GM18870 (cell line): ENCODE results near the gene RASGRF2.
"Not testable (repeated sequence)": the region's sequence is repeated elsewhere in the genome, so short reads cannot be mapped to it uniquely, and the experiment has no call there.

Experiments
- ATAC-seq: cut with Tn5 transposase; IDR thresholded peaks from one replicate; pipeline ENCODE4 v1.9.1; 2021; ENCODE audit warnings: moderate library complexity; ENCODE audit not compliant: unreplicated experiment

RASGRF2 gene

GRCh38 chr5:81068635-81069034, 108.5 kb downstream of the RASGRF2 start:
- ATAC-seq, result no peak

GRCh38 chr5:81069990-81070389, 109.8 kb downstream of the RASGRF2 start:
- no peak for ATAC-seq

- no peak for ATAC-seq
Measured at GRCh38 chr5:81070571-81071255, 110.5 kb downstream of the RASGRF2 start.

- ATAC-seq, result no peak
Measured at GRCh38 chr5:81075041-81075440, 114.9 kb downstream of the RASGRF2 start.

GRCh38 chr5:81077105-81077504, 116.9 kb downstream of the RASGRF2 start:
- ATAC-seq, result no peak

GRCh38 chr5:81078930-81079329, 118.8 kb downstream of the RASGRF2 start:
- ATAC-seq, result no peak

- ATAC-seq, result no peak
Measured at GRCh38 chr5:81080809-81081460, 120.8 kb downstream of the RASGRF2 start.

- ATAC-seq, result no peak
Measured at GRCh38 chr5:81081461-81081835, 121.3 kb downstream of the RASGRF2 start.

GRCh38 chr5:81086881-81087281, 126.7 kb downstream of the RASGRF2 start:
- ATAC-seq, result no peak

- ATAC-seq, result no peak
Measured at GRCh38 chr5:81091199-81091598, 131.0 kb downstream of the RASGRF2 start.

GRCh38 chr5:81093536-81094196, 133.5 kb downstream of the RASGRF2 start:
- ATAC-seq, result no peak

GRCh38 chr5:81095835-81096234, 135.7 kb downstream of the RASGRF2 start:
- no peak for ATAC-seq

GRCh38 chr5:81097713-81098112, 137.6 kb downstream of the RASGRF2 start:
- no peak for ATAC-seq

- no peak for ATAC-seq
Measured at GRCh38 chr5:81105261-81105877, 145.2 kb downstream of the RASGRF2 start.

- no peak for ATAC-seq
Measured at GRCh38 chr5:81115261-81115660, 155.1 kb downstream of the RASGRF2 start.

GRCh38 chr5:81117566-81117965, 157.4 kb downstream of the RASGRF2 start:
- ATAC-seq, result no peak

- no peak for ATAC-seq
Measured at GRCh38 chr5:81121273-81121672, 161.1 kb downstream of the RASGRF2 start.

GRCh38 chr5:81121836-81122630, 161.9 kb downstream of the RASGRF2 start:
- no peak for ATAC-seq

- not testable (repeated sequence) for ATAC-seq
Measured at GRCh38 chr5:81124689-81125088, 164.5 kb downstream of the RASGRF2 start.

GRCh38 chr5:81125959-81126358, 165.8 kb downstream of the RASGRF2 start:
- no peak for ATAC-seq

- ATAC-seq, result no peak
Measured at GRCh38 chr5:81128416-81128815, 168.3 kb downstream of the RASGRF2 start.
